ENCODE data around the gene ADAMTS7. TPM values are rescaled to one million over a fixed set of nuclear protein-coding genes. Genes with fewer than 3 reads are reported as not detected.
"Not testable (repeated sequence)": the region's sequence is repeated elsewhere in the genome, so short reads cannot be mapped to it uniquely, and the experiment has no call there.

Gene ADAMTS7
- polyA plus RNA-seq, 1 experiment, result 5.0 TPM

- POLR2A ChIA-PET, result no interaction called here
- CTCF ChIA-PET, result no interaction called here
Observed at GRCh38 chr15:78768531-78769408, 42.5 kb downstream of the ADAMTS7 start.

DNA sequence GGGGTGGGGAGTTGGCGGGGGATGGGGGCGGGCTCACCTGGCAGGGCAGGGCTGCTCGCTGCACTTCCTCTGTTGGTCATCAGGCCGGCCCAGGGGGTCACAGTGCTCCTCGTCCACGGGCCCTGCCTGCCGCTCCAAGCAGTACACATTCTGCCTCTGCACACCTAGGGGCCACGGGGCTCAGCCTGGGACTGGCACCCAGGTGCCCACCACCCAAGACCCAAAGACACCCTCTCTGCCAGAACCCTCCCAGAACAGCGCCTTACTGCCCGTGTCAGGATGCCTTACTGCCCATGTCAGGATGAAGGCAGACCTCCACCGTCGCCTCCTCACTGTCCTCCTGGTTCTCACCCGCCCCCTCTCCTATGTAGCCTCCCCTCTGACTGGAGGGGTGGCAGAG is 43.2 kb downstream of the ADAMTS7 start:
- Histone ChIP-seq H3K27ac (ENCODE audit: low read depth, low read length) (no peak overlapping the region), H3K27me3 (ENCODE audit: control insufficient read depth, insufficient read depth, low read length) (no peaks in the 10 kb centered on the region), H3K9me3 (ENCODE audit: control insufficient read depth, insufficient read depth, low read length) (no peaks in the 10 kb centered on the region), H3K4me3 (ENCODE audit: low read depth, low read length) (no peak overlapping the region)
- no peak for DNase-seq (ENCODE audit: low read depth, low spot score)
- ChIA-PET POLR2A (no interaction called here), CTCF (no interaction called here)
- no peak for TF ChIP-seq CTCF (IDR thresholded peaks at IDR 0.05; ENCODE audit: low read depth, low read length)

More at GRCh38 chr15:78768531-78769408, 42.5 kb downstream of the ADAMTS7 start:
- no peak for TF ChIP-seq CTCF (IDR thresholded peaks at IDR 0.05; ENCODE audit: low read depth, low read length)
- Histone ChIP-seq H3K27me3 (ENCODE audit: control insufficient read depth, insufficient read depth, low read length) (no peaks in the 10 kb centered on the region), H3K9me3 (ENCODE audit: control insufficient read depth, insufficient read depth, low read length) (no peaks in the 10 kb centered on the region), H3K4me3 (ENCODE audit: low read depth, low read length) (no peak overlapping the region), H3K27ac (ENCODE audit: low read depth, low read length) (no peak overlapping the region)
- DNase-seq (ENCODE audit: low read depth, low spot score), result no peak

DNA sequence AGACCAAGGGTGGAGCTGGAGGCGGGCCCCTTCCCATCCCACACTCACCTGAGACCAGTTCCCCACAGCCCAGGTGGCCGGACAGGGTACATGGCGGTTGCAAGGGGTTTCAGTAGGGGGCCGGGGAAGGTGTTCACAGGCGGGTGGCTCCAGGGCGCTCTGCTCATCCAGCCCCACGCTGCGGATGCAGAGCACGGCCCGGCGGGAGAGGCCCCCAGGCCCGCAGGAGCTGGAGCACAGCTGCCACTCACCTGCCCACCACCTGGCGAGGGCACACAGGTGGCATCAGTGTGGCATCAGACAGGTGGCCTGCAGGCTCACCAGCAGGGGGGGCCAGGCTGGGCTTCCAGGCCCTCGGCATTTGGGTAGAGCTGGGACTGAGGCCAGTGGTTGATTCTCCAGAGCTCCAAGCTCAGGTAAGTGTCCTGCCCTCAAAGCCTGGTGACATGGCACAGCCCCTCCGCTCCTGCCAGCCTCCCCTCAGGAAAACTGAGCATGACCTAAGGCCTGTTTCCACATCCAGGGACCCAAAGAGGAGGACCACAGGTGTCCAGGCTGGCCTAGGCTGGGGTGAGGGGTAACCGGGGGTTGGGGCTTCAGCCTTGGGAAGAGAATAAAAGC is 43.8 kb downstream of the ADAMTS7 start:
- H3K4me3 ChIP-seq (ENCODE audit: low read depth, low read length), result no peak overlapping the region
- no peak overlapping the region for H3K27ac ChIP-seq (ENCODE audit: low read depth, low read length)
- no peaks in the 10 kb centered on the region for H3K9me3 ChIP-seq (ENCODE audit: control insufficient read depth, insufficient read depth, low read length)
- H3K27me3 ChIP-seq (ENCODE audit: control insufficient read depth, insufficient read depth, low read length), result no peaks in the 10 kb centered on the region
- ChIA-PET POLR2A (no interaction called here), CTCF (no interaction called here)
- no peak for TF ChIP-seq CTCF (IDR thresholded peaks at IDR 0.05; ENCODE audit: low read depth, low read length)
- no peak for DNase-seq (ENCODE audit: low read depth, low spot score)

- H3K9me3 ChIP-seq (ENCODE audit: control insufficient read depth, insufficient read depth, low read length); H3K27me3 ChIP-seq (ENCODE audit: control insufficient read depth, insufficient read depth, low read length); POLR2A ChIA-PET; H3K27ac ChIP-seq (ENCODE audit: low read depth, low read length); H3K4me3 ChIP-seq (ENCODE audit: low read depth, low read length); CTCF ChIA-PET; DNase-seq (ENCODE audit: low read depth, low spot score): not testable (repeated sequence)
Observed at GRCh38 chr15:78766641-78767071, 44.6 kb downstream of the ADAMTS7 start.

GRCh38 chr15:78766041-78766440 is 45.2 kb downstream of the ADAMTS7 start:
- Histone ChIP-seq H3K9me3 (ENCODE audit: control insufficient read depth, insufficient read depth, low read length) (no peaks in the 10 kb centered on the region), H3K27me3 (ENCODE audit: control insufficient read depth, insufficient read depth, low read length) (no peaks in the 10 kb centered on the region), H3K4me3 (ENCODE audit: low read depth, low read length) (no peak overlapping the region), H3K27ac (ENCODE audit: low read depth, low read length) (no peak overlapping the region)
- ChIA-PET POLR2A (no interaction called here), CTCF (no interaction called here)
- TF ChIP-seq CTCF (IDR thresholded peaks at IDR 0.05; ENCODE audit: low read depth, low read length), result no peak
- DNase-seq (ENCODE audit: low read depth, low spot score), result no peak

- H3K27ac ChIP-seq (ENCODE audit: low read depth, low read length); H3K9me3 ChIP-seq (ENCODE audit: control insufficient read depth, insufficient read depth, low read length); DNase-seq (ENCODE audit: low read depth, low spot score); H3K27me3 ChIP-seq (ENCODE audit: control insufficient read depth, insufficient read depth, low read length); CTCF ChIA-PET; H3K4me3 ChIP-seq (ENCODE audit: low read depth, low read length): not testable (repeated sequence)
- POLR2A ChIA-PET, result interaction anchor here (0.6 kb wide), 1 partner anchor 10 kb away, joined by 6 read pairs; no protein-coding TSS in a partner anchor
Observed at GRCh38 chr15:78765154-78765860, 46.0 kb downstream of the ADAMTS7 start.

DNA sequence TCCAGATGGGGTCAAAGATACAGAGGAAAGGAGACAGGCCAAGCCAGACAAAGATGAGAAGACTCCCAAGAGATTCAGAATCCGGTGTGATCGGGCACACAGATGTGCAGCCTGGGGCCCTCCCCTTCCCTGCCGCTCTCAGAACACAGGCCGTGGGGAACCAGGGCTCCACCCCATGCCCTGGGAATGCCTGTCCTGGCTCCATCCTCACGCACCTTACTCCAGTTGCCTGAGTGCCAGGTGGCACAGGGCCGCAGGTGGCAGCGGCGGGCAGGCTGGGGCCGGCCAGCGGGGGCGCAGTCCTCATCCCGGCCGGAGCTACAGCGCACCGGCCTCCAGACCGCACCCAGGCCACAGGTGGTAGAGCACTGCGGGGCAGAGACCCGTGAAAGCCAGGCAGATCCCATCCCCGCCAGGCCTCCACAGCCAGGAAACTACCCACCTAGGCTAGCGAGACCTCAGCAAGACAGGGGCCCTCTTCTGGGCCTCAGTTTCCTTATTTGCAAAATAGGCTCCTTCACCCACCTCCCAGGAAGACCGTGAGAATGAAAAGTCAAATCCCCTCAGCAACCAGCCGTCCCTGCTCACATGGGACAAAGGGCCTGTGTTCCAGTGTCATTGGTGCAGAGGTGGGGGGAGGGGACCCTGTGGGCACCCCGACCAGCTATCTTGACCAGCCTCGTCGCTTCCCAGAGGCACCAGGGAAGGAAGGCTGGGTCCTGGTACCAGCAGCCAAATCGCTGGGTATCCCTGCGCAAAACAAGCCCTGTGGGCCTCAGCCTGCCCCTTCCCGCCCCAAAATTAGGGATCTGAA is 46.7 kb downstream of the ADAMTS7 start:
- H3K27me3 ChIP-seq (ENCODE audit: control insufficient read depth, insufficient read depth, low read length); H3K4me3 ChIP-seq (ENCODE audit: low read depth, low read length); DNase-seq (ENCODE audit: low read depth, low spot score); H3K9me3 ChIP-seq (ENCODE audit: control insufficient read depth, insufficient read depth, low read length); CTCF ChIA-PET; H3K27ac ChIP-seq (ENCODE audit: low read depth, low read length): not testable (repeated sequence)
- POLR2A ChIA-PET, result interaction anchor here (0.6 kb wide), 1 partner anchor 11 kb away, joined by 6 read pairs; no protein-coding TSS in a partner anchor

Measured in AG04450 (cell line).